Fibroblast of skin of right biceps (primary cell): ENCODE data around the gene TULP3.

Experiments
- DNase-seq: peaks from one replicate; pipeline ENCODE4 v3.0.0-alpha.2; 2013

Gene TULP3

DNA sequence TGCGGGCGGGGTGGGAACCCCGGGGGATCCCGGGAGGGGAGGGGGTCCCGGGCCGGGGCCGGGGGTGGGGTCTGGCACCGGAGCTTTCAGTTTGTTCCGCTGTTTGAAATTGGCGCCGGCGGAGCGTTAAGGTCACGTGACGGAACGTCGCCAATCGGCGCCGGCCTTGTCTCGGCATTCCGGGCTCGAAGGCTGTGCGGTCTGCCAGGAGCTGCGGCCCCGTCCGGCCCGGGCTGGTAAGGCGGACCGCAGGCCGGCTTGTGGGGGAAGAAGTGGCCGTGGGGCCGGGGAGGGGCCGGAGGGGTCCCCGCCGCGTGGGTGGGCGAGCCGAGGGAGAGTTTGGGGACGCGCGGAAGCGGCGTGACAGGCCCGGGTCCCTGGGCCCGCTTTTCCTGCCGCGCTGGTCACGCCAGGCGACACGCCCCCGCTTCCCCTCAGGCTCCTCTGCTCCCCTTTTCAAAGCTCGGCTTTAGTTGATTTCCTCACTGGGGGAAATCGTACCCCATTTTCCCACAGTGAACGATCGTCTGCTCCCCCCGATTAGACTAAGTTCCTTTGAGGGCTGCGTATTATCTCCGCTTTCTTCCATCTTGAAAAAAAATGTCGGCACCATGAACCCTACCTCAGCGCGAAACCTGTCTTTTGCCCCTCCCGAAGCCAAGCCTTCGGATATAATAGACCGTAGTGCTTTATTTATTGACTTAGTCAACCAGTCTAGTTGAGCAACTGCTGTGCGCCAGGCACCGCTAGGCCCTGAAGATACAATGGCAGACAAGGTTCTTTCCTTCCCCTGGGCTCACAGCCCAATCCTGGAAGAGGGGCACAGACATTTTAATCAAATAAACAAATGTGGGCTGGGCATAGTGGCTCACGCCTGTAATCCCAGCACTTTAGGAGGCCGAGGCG lies 13.4 kb upstream of the TULP3 start, which contains the start of the genes FOXM1 and RHNO1:
FOXM1 (minus strand) TSS at position 128 of the 906 bp plus-strand sequence. CDS start 2,696 bp downstream, outside the sequence.
RHNO1 (plus strand) TSS at position 177 of the 906 bp plus-strand sequence. CDS start 8,144 bp downstream, outside the sequence.
- peak; percentile 89 for DNase-seq

DNA sequence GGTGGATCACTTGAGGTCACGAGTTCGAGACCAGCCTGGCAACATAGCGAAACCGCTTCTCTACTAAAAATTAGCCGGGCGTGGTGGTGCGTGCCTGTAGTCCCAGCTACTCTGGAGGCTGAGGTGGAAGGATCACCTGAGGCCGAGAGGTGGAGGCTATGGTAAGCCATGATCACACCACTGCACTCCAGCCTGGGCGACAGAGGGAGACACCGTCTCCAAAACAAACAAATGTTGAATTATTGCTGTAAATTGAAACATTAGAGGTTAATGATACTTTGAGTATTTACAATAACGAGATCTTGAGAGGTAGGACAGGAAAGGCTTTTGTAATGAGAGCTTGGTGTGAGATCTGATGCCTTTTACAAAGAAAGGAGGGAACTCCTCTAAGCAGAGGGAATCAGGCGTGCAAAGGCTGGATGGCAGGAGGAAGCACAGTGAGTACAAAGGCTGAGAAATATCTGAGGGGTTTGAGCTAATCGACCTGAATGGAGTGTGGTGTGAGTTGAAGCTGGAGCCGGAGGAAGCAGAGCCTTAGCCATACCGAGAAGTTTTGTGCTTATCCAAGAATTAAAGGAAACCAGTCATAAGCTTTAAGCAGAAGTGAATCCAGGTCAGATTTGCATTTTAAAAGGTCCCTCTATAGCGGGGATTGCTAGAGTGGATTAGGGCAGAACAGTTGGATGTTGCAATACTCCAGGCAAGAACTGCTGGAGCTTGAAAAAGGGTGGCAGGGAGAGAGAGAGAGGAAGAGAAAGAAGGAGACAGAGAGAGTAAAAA lies 12.5 kb upstream of the TULP3 start:
- DNase-seq: no peak

DNA sequence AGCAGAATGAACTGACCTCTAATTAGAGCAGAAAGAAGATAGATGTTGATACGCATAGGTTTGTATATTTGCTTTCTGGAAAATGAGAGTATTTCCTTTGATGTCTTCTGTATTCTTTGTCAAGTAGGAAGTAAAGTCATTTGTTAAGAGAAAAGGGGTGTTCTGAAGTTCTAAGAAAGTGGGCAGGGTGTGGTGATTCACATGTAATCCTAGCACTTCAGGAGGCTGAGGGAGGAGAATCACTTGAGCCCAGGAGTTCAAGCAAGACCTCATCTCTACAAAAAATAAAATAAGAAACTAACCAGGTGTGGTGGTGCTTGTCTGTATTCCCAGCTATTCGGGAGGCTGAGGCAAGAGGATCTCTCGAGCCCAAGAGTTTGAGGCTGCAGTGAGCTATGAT lies 10.8 kb upstream of the TULP3 start:
- DNase-seq: no peak

DNA sequence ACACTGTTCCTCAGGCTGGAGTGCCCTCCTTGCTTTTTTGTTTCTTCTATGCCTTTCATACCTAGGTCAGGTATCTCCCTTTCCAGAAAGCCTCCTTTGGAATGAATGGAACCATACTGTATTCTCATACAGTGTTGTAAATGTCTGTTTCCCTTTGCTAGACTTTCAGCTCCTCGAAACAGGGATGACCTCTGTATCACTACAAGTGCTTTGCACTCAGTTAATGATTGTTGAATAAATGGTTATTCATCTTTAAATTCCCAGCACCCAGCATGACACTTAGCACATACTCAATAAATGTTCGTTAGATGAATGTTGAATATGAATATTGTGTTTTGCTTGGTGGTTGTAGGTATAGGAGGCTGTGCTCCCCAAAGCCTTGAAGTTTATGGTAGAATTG lies 5.9 kb upstream of the TULP3 start:
- DNase-seq: no peak

DNA sequence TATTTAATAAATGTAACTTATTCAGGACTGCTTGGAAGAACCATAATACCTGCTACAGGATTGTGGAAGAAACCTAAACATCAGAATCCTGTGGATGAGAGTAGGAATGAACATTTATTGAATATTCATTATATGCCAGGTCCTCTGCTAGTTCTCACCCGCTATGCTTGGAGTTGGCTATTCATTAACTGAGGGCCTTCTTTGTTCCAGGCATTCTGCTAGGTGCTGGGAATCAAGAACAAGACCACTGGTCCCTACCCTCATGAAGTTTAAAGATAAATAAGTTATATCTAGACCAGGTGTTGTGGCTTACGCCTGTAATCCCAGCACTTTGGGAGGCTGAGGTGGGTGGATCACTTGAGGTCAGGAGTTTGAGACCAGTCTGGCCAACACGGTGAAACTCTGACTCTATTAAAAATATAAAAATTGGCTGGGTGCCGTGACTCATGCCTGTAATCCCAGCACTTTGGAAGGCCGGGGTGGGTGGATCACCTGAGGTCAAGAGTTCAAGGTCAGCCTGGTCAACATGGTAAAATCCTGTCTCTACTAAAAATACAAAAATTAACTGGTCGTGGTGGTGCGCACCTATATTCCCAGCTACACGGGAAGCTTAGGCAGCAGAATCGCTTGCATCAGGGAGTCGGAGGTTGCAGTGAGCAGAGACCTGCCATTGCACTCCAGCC lies 3.8 kb upstream of the TULP3 start:
- DNase-seq: no peak

DNA sequence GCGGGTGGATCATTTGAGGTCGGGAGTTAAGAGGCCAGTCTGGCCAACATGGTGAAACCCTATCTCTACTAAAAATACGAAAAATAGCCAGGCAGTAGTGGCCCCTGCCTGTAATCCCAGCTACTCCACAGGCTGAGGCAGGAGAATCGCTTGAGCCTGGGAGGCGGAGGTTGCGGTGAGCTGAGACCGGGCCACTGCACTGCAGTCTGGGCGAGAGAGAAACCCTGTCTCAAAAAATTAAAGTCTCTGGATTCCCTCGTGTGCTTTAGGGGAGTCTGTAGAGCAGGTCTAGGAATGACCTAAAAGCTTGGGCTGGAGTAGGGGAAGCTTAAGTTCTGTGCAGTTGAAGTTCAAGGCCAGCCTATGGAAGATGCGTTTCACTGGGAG lies 697 bp upstream of the TULP3 start:
- DNase-seq: no peak

DNA sequence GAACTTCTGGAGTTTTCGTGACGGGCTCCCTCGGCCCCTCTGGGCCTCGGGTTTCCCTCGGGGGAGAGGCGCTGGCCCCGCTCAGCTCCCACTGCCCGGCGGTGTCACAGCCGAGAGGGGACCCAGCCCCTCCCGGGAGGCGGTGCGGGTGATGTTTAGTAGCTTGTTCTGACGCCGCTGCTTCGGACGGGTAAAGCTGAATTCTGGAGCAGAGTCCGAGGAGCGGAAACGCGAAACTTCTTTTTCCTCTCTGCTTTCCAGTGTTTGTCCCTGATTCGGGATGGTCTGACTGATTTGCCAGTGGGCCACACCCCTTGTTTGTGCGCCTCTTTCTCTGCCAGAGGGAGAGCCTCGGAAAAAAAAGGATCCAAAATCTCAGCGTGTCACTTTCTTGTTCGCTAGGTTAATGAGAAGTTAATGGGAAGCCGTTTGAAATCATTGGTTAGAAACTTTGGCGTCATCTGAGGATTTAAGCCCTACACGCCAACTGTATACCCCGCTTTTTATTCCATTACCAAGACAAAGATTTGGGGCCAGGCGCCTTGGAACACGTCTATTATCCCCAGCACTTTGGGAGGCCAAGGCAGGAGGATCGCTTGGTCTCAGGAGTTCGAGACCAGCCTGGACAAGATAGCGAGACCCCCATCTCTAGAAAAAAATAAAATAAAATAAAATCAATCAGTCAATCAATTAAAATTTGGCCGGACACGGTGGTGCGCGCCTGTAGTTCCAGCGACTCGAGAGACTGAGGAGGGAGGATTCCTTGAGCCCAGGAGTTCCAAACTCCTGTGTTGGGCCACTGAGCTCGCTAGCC lies 756 bp downstream of the TULP3 start:
- peak; percentile 71 for DNase-seq

DNA sequence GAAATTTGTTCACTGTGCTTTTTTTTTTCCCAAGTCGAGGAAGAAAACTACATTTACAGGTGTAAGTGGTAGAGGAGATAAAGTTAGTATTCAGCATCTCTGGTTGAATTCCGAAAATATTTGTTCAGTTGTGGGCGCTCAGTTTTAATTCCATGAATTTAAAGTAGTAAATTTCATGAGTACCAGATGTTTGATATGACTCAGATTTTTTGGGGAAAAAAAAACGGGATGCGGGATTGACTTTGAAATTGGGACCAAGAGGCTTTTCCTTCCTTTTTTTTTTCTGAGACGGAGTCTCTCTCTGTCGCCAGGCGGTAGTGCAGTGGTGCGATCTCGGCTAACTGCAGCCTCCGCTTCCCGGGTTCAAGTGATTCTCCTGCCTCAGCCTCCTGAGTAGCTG lies 1.6 kb downstream of the TULP3 start:
- DNase-seq: peak; percentile 69

DNA sequence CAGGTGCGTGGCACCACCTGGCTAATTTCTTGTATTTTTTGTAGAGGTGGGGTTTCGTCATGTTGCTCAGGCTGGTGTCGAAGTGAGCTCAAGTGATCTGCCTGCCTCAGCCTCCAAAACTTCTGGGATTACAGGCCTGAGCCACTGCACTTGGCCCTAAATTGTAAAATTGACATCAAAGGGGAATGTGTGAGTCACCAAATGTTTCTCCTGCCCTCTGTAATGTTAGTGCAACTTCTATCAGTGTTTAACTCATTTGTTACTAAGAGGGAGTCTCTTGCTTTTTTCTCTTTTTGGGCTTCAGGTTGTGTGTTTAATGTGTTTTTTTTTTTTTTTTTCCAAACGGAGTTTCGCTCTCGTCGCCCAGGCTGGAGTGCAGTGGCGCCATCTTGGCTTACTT lies 2.3 kb downstream of the TULP3 start:
- DNase-seq: peak; percentile 88

DNA sequence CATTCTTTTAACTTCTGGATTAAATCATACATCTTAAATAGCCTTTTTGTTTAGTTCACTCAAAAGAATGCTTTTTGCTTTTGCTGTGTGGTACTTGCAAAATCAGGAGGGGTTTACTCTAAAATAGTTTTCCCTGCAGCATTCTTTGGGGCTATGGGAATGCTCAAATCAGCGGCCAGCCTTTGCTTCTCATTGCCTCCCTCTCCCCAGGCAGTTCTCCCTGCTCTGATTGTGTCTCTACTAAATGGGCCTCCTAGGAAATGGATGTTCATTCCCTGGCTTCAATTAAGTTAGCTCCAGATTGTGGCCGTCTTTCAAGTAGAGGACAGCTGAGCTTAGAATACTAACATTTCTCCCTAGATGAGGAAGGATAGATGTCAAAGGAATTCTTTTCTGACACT lies 4.4 kb downstream of the TULP3 start:
- DNase-seq: peak; percentile 51

DNA sequence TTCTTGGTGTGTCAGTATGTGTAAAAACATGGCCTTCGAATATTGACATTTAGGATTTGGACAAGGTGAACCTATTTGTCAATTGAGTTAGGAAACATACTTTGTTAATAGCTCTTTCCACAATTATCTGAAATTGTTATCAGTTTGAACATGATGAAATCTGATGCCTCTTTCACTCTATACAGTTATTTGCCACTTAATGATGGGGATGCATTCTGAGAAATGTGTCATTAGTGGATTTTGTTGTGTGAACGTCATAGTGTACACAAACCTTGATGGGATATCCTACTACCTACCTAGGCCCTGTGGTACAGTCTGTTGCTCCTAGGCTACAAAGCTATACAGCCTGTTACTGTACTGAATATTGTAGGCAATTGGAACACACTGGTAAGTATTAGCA lies 4.8 kb downstream of the TULP3 start:
- DNase-seq: peak; percentile 37

DNA sequence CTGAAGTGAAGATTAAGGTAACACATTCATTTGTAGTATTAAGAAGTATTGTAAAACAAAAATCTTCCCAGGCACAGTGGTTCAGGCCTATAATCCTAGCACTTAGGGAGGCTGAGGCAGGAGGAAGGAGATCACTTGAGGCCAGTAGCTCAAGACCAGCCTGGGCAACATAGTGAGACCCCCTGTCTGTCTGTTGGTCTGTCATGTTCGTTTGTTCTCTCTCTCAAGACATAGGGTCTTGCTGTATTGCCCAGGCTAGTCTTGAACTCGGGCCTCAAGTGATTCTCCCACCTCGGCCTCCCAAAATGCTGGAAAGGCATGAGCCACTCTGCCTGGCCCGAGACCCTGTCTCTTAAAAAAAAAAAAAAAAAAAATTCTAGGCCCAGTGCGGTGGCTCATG lies 6.7 kb downstream of the TULP3 start:
- no peak for DNase-seq

DNA sequence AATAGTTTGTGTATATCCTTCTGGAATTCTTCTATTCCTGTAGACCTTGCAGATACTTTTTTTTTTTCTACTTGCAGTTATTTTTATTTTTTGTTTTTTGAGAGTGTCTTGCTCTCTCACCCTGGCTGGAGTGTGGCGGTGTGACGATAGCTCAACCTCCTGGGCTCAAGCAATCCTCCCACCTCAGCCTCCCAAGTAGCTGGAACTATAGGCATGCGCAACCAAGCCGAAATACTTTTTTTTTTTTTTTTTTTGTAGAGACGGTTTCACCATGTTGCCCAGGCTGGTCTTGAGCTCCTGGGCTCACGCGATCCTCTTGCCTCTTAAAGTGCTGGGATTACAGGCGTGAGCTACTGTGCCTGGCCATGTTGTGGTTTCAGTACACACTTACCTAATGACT lies 10.0 kb downstream of the TULP3 start:
- DNase-seq: no peak

DNA sequence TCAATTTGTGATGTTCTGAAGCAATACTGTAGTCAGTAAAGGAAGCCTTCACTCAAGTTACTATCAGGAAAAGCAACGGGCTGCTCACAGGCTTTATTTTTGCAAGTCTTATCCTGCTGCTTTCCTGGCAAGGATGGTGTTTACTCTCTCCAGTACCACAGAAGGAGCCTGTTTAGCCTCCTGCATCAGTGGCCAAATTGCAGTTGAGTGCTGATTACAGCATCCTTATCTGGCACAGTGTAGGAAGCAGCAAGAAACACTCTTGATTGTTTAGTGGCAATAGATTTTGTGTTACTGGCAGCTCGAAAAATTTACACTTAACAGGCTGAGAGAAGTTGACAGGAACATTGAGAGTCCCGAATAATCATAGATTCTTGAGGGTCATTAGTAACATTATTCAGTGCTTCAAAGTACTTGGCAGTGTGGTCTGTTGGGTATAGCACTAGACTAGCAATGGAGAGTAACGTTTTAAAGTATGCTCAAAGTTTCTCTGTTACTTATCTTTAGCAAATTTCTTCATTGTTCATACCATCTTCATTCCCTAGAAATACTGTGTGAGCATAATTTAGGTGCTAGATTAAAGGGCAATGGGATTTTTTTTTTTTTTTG lies 11.7 kb downstream of the TULP3 start:
- DNase-seq: no peak

DNA sequence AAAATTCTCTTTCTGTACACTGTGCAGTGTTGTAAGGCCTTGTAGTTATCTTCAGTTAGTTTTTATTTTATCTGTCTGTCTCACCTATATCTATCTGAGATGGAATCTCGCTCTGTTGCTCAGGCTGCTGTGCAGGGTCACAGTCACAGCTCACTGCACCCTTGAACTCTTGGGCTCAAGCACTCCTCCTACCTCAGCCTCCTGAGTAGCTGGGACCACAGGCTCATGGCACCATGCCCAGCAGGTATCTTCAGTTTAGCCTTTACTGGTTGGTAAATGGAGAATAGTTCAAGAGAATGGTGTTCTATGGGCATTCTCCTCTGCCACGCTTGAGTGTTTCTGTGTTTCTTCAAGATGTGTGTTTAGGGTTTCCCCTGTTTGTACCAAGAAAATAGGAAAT lies 13.6 kb downstream of the TULP3 start:
- DNase-seq: no peak

DNA sequence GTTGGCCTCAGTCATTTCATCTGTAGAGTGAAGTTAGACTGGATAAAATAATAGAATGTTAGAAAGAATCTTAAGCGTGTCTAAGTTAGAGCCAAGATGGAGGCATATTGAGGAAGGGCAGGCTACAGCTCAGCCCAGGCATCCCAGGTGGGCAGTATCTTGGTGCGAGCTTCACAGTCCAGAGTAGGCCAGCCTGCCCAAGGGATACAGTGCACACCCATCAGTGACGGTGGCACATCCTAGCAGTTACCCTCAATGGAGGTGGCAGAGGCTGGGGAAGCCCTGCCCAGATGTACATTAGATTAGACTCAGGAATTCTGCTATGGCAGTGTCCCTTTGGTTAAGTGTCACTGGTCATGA lies 21.5 kb downstream of the TULP3 start:
- no peak for DNase-seq

DNA sequence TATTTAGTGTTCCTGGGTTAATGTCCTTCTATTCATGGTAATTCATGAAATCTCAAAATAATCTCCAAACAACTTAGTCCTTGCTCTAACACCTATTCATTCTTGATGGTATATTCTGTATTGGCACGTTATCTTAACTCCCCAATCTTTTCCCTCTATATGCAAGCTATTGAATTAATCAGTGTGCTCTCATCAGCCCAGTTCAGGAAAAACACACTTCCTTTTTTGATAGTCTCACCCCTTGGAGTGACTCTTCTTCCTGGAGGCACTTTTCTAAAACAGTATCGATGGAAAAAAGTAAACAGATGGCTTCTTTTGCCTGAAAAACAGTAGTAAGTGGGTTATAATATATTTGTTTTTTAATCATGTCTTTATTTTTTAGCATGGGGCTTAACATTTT lies 28.6 kb downstream of the TULP3 start:
- no peak for DNase-seq

DNA sequence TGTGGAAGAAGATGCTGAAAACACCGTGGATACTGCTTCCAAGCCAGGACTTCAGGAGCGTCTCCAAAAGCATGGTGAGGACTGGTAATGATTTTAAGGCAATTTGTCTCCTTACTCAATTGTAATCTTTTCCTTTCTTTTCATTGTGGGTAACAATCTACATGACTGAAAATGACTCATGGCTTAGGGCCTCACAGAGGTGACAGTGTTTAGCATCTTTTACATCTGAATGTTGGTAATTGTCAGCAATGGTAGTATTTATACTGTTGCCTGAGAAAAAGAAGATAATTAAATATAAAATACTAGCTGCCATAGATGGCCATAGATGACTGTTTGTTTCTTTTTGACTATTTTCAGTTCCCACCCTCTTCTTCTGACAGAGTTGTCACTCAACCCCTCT lies 31.6 kb downstream of the TULP3 start:
- DNase-seq: peak; percentile 56

DNA sequence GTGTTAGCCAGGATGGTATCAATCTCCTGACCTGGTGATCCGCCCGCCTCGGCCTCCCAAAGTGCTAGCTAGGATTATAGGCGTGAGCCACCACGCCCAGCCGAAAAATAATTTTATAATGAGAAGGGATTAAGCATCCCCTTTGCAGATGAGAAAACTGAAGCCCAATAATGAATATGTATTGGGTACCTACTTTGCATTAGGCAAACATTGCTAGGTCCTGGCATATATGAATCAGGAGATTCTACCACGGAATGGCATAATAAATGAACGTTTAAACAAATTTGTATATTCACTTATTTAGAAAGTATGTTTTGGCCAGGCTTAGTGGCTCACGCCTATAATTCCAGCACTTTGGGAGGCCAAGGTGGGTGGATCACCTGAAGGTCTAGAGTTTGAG lies 32.4 kb downstream of the TULP3 start:
- no peak for DNase-seq

DNA sequence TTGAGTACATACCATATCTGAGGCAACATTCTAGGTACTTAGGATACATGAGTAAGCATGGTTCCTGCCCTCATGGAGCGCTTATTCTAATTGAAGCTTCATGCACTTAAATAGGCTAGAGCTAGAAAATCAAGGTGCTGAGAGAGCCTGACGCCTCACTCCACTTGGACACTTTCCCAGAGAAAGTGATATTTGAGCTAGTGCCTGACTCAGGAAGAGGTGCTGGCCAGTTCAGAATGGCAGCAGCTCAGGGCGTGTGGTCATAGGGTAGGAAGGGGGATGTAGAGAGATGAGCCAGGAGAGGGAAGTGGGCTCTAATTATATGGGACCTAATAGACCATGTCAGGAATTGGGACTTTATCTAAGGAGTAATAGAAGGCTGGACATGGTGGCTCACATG lies 33.3 kb downstream of the TULP3 start:
- peak; percentile 42 for DNase-seq

DNA sequence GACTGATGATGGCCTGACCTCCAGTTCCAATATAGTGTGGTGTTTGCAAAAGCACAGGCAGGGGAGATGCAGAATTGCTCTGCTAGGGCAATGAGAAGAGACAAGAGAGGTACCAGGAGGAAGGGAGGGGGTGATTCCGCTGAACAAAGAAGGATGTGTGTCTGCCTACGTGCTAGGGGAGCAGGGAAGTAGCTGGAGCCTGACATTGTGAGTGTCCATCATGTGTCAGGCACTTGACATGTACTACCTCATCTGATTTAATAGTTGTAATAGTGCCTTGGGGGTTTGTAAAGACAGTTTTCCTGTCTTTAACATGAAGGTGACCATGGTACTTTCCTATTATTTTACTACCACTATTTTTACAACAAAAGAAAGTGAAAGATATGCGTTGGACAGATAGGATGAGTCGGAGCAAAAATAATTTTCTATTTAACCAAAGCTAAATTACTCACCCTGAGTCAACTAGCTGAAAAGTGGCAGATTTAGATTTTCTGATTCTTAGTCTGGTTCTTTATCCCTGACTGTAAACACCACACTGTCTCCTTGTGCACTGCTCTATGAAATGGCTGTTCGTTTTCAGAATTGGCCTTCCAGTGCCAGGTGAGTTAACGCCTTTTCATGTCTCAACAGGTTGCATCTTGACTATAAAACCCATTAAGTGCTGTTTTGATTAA lies 34.8 kb downstream of the TULP3 start:
- DNase-seq: peak; percentile 30

DNA sequence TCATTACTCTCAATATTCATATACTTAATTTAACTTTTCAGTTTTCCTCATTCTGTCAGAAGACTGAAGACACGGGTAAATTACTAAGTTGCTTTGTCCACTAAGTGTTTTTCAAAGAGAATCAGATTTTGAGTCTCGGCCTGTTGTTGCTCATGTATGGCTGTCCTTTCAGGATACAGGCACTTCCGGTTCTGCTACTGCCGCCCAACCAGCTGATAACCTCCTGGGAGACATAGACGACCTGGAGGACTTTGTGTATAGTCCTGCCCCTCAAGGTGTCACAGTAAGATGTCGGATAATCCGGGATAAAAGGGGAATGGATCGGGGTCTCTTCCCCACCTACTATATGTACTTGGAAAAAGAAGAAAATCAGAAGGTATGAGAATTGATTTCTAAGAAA lies 40.2 kb downstream of the TULP3 start:
- no peak for DNase-seq
